B cell (primary cell): Measurements from ENCODE around the gene CCBE1.

Experiments
- CTCF ChIP-seq: fragments of 200-600 bp; IDR thresholded peaks from one replicate; pipeline ENCODE4 v1.8.0; 2022; ENCODE audit warnings: antibody characterized with exemption, mild to moderate bottlenecking
- EZH2 ChIP-seq: IDR thresholded peaks from 2 replicates; pipeline ENCODE4 v1.6.1; 2012; ENCODE audit warnings: borderline replicate concordance, low read depth, mild to moderate bottlenecking, moderate library complexity, low read length; ENCODE audit not compliant: insufficient read depth, poor library complexity, severe bottlenecking

GRCh38 chr18:59619816-59620215 is 77.4 kb downstream of the CCBE1 start:
- no peak for TF ChIP-seq CTCF
- TF ChIP-seq EZH2: no peak
